GM12878 (cell line): ENCODE measurements around the gene EEF2K. TPM values are rescaled to one million over a fixed set of nuclear protein-coding genes. Genes with fewer than 3 reads are reported as not detected.

Experiments
- ASH2L ChIP-seq: fragments of 300-600, 200-600 bp; sonication (generic); IDR thresholded peaks from 2 replicates; pipeline ENCODE4 v1.6.1; 2017; ENCODE audit warnings: low read depth, mild to moderate bottlenecking, borderline replicate concordance
- BCLAF1 ChIP-seq: fragments of 450-650 bp; IDR thresholded peaks from 2 replicates; pipeline ENCODE4 v1.6.1; 2017; ENCODE audit warnings: antibody characterized with exemption, mild to moderate bottlenecking, moderate library complexity
- CBX3 ChIP-seq: fragments of 200-600 bp; sonication (generic); IDR thresholded peaks from 2 replicates; pipeline ENCODE4 v1.6.1; 2016; ENCODE audit warnings: low read depth, borderline replicate concordance
- CEBPB ChIP-seq, 2 experiments: fragments of 150-350 bp in 1 of 2; IDR thresholded peaks; 2 replicates each; pipeline ENCODE4 v1.6.1; 2012 to 2014; ENCODE audit warnings: low read depth in 2 of 2, low read length in 2 of 2, borderline replicate concordance in 1 of 2, inconsistent platforms in 1 of 2
- CTCF ChIP-seq, 3 experiments: IDR thresholded peaks in 2 of 3; conservative IDR thresholded peaks in 1 of 3; 2 replicates each; pipeline ENCODE4 v1.5.1; 2011; ENCODE audit warnings: low read depth in 3 of 3, low read length in 3 of 3, mild to moderate bottlenecking in 3 of 3, control low read depth in 2 of 3, moderate library complexity in 2 of 3, inconsistent platforms in 1 of 3, mixed read lengths in 1 of 3; ENCODE audit not compliant: control insufficient read depth in 2 of 3, insufficient read depth in 1 of 3; ENCODE audit errors: extremely low read depth in 1 of 3
- FOS ChIP-seq: IDR thresholded peaks from 3 replicates; pipeline ENCODE4 v1.6.1; 2011; ENCODE audit warnings: borderline replicate concordance; ENCODE audit not compliant: insufficient read length; ENCODE audit errors: extremely low read depth
- HDAC2 ChIP-seq: fragments of 200-600 bp; sonication (generic); IDR thresholded peaks from 2 replicates; pipeline ENCODE4 v1.6.1; 2017
- MLLT1 ChIP-seq: fragments of 450-650 bp; IDR thresholded peaks from 2 replicates; pipeline ENCODE4 v1.6.1; 2016; ENCODE audit warnings: mild to moderate bottlenecking
- NRF1 ChIP-seq: conservative IDR thresholded peaks from 2 replicates; pipeline ENCODE4 v1.6.1; 2011; ENCODE audit warnings: mild to moderate bottlenecking, low read depth, low read length, improper control_type of control experiment
- RCOR1 ChIP-seq: conservative IDR thresholded peaks from 2 replicates; pipeline ENCODE4 v1.6.1; 2012; ENCODE audit warnings: low read depth, low read length, improper control_type of control experiment
- SMAD5 ChIP-seq: IDR thresholded peaks from 2 replicates; pipeline ENCODE4 v1.6.1; 2016; ENCODE audit warnings: antibody characterized with exemption, low read depth
- SMARCA5 ChIP-seq: fragments of 450-650 bp; IDR thresholded peaks from 2 replicates; pipeline ENCODE4 v1.6.1; 2017; ENCODE audit warnings: mild to moderate bottlenecking
- polyA plus RNA-seq, 11 experiments: library from polyadenylated mRNA; depleted of rRNA in 4 of 11; unstranded in 6 of 11; stranded (reverse) in 5 of 11; fragments of >200 nt; fragmentation: Nextera tagmentation in 4 of 11; fragmentation: Illumina TruSeq in 1 of 11; extraction: Ambion mirVana in 4 of 11; extraction: Trizol in 1 of 11; gene quantifications; 1 replicate in 1 of 11; 2 replicates in 10 of 11; pipeline versions ENCODE4 v1.2.1 to v1.2.3, GENCODE V29; 2011 to 2016; ENCODE audit warnings: inconsistent platforms in 2 of 11, missing spikeins in 2 of 11, low read depth in 1 of 11
- total RNA-seq, 4 experiments: library from RNA; depleted of rRNA in 3 of 4; stranded (reverse); fragments of >200 nt in 3 of 4; fragmentation: Illumina TruSeq in 1 of 4; extraction: Trizol in 1 of 4; gene quantifications; 2 replicates each; pipeline versions ENCODE4 v1.2.1 to v1.2.3, GENCODE V29; 2013 to 2021

Gene EEF2K
- total and polyA plus RNA-seq, 10 of the 15 experiments (the other 5 are each of a cell fraction or from before 2014, with no cell fraction given), result 2.0 to 29.6 (median 12.2) TPM

GRCh38 chr16:22222006-22222405 is 15.9 kb downstream of the EEF2K start (continued):
- TF ChIP-seq MLLT1 (no peak), CEBPB (IDR thresholded peaks at IDR 0.05; ENCODE audit: borderline replicate concordance in 1 of 2, low read depth in 2 of 2, low read length in 2 of 2) (no peak), NRF1 (no peak), ASH2L (no peak), SMARCA5 (no peak), HDAC2 (no peak), RCOR1 (no peak), FOS (no peak), BCLAF1 (no peak), SMAD5 (no peak), CTCF (IDR thresholded peaks at IDR 0.05 in 2 of 3, conservative IDR thresholded peaks at IDR 0.05 in 1 of 3; ENCODE audit: control insufficient read depth in 2 of 3, extremely low read depth in 1 of 3, insufficient read depth in 1 of 3, low read depth in 3 of 3, low read length in 3 of 3) (no peak), CBX3 (no peak)
